ENCODE data around the gene SPACA5B. TPM values are rescaled to one million over a fixed set of nuclear protein-coding genes. Genes with fewer than 3 reads are reported as not detected.
"Not testable (repeated sequence)": the region's sequence is repeated elsewhere in the genome, so short reads cannot be mapped to it uniquely, and the experiment has no call there.

Gene SPACA5B
- total RNA-seq, 1 experiment from 2014 or later, result not detected

DNA sequence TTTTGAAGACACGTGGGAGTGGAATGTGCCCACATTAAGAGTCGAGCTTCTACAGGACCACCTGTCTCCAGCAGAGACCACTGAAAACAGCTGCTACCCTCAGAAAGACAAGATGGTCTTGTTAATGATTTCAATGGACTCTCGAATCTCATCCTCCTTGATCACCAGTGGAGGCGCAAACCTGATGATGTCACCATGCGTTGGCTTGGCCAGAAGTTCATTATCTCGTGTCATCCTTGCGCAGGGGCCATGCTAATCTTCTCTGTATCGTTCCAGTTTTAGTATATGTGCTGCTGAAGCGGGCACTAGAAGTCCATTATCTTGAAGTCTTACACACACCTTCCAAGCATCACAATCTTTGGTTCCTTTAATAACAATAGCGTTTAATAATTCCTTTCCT lies 23.3 kb downstream of the SPACA5B start:
- H3K9me3 Mint-ChIP-seq (ENCODE audit: low read depth, unreplicated experiment), result peaks cover 4% of the 10 kb centered on the region
- no peaks in the 10 kb centered on the region for H3K36me3 Mint-ChIP-seq (ENCODE audit: insufficient read depth, unreplicated experiment)
- peaks cover 27% of the 10 kb centered on the region for H3K27me3 Mint-ChIP-seq (ENCODE audit: unreplicated experiment)
- BruUV-seq (replicated peaks), result no TSS peak
- H3K4me1 Mint-ChIP-seq (ENCODE audit: low read depth, unreplicated experiment), result no peaks in the 10 kb centered on the region
- no peak overlapping the region for H3K27ac Mint-ChIP-seq (ENCODE audit: unreplicated experiment)
- intact Hi-C loops (cut with micrococcal nuclease; ENCODE audit: unreplicated experiment), result no loop called here
- no peak for DNase-seq
- H3K4me3 Mint-ChIP-seq (ENCODE audit: low read depth, unreplicated experiment), result no peak overlapping the region
- CTCF ChIA-PET, result interaction anchor here (0.6 kb wide), 1 partner anchor 937 kb away, joined by 3 read pairs; no protein-coding TSS in a partner anchor
- TF ChIP-seq, protein P1, sequence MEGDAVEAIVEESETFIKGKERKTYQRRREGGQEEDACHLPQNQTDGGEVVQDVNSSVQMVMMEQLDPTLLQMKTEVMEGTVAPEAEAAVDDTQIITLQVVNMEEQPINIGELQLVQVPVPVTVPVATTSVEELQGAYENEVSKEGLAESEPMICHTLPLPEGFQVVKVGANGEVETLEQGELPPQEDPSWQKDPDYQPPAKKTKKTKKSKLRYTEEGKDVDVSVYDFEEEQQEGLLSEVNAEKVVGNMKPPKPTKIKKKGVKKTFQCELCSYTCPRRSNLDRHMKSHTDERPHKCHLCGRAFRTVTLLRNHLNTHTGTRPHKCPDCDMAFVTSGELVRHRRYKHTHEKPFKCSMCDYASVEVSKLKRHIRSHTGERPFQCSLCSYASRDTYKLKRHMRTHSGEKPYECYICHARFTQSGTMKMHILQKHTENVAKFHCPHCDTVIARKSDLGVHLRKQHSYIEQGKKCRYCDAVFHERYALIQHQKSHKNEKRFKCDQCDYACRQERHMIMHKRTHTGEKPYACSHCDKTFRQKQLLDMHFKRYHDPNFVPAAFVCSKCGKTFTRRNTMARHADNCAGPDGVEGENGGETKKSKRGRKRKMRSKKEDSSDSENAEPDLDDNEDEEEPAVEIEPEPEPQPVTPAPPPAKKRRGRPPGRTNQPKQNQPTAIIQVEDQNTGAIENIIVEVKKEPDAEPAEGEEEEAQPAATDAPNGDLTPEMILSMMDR (IDR thresholded peaks at IDR 0.05; ENCODE audit: unreplicated experiment), result no peak

DNA sequence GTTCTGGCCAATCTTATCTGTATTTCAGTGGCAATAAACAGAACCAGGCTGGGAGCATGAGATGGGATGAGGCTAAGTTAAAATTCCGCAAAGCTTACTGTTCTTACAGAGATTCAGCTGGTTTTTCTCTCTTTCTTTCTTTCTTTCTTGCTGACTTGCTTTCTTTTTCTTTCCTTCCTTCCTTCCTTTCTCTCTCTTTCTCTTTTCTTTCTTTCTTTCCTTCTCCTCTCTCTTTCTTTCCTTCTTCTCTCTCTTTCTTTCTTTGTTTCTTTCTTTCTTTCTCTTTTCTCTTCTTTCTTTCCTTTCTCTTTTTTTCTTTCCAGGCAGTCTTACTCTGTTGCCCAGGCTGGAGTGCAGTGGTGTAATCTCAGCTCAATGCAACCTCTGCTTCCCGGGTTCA lies 24.4 kb downstream of the SPACA5B start:
- H3K27ac Mint-ChIP-seq (ENCODE audit: unreplicated experiment), result no peak overlapping the region
- H3K27me3 Mint-ChIP-seq (ENCODE audit: unreplicated experiment), result peaks cover 33% of the 10 kb centered on the region
- H3K36me3 Mint-ChIP-seq (ENCODE audit: insufficient read depth, unreplicated experiment), result no peaks in the 10 kb centered on the region
- H3K9me3 Mint-ChIP-seq (ENCODE audit: low read depth, unreplicated experiment), result peaks cover 4% of the 10 kb centered on the region
- DNase-seq, result no peak
- no peaks in the 10 kb centered on the region for H3K4me1 Mint-ChIP-seq (ENCODE audit: low read depth, unreplicated experiment)
- H3K4me3 Mint-ChIP-seq (ENCODE audit: low read depth, unreplicated experiment), result no peak overlapping the region
- CTCF ChIA-PET, result no interaction called here
- BruUV-seq (replicated peaks), result no TSS peak
- TF ChIP-seq, protein P1 (IDR thresholded peaks at IDR 0.05; ENCODE audit: unreplicated experiment), result no peak
- intact Hi-C loops (cut with micrococcal nuclease; ENCODE audit: unreplicated experiment), result no loop called here

DNA sequence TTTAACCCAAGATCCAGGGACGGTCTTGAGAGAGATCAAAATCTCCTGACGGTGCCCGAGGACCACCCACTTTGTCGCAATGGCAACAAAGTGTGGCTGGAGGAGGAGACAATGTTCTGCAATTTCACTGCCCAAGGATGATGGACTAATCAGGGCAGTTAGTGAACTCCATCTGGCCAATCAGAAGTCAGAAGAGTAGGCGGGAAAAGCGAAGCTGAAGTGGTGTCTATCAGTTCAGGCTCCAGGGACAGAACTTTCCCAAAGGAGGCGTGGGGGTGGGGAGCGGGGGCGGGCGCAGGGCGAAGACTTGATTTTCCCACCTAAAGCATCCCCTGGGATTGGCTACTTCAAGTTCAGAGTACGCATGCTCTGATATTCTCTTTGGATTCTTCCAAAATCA lies 25.6 kb downstream of the SPACA5B start:
- no peak overlapping the region for H3K27ac Mint-ChIP-seq (ENCODE audit: unreplicated experiment)
- no peaks in the 10 kb centered on the region for H3K4me1 Mint-ChIP-seq (ENCODE audit: low read depth, unreplicated experiment)
- H3K36me3 Mint-ChIP-seq (ENCODE audit: insufficient read depth, unreplicated experiment), result no peaks in the 10 kb centered on the region
- intact Hi-C loops (cut with micrococcal nuclease; ENCODE audit: unreplicated experiment), result no loop called here
- peaks cover 33% of the 10 kb centered on the region for H3K27me3 Mint-ChIP-seq (ENCODE audit: unreplicated experiment)
- no peak overlapping the region for H3K4me3 Mint-ChIP-seq (ENCODE audit: low read depth, unreplicated experiment)
- no TSS peak for BruUV-seq (replicated peaks)
- DNase-seq, result no peak
- TF ChIP-seq, protein P1 (IDR thresholded peaks at IDR 0.05; ENCODE audit: unreplicated experiment), result no peak
- H3K9me3 Mint-ChIP-seq (ENCODE audit: low read depth, unreplicated experiment), result peaks cover 4% of the 10 kb centered on the region
- CTCF ChIA-PET, result no interaction called here

DNA sequence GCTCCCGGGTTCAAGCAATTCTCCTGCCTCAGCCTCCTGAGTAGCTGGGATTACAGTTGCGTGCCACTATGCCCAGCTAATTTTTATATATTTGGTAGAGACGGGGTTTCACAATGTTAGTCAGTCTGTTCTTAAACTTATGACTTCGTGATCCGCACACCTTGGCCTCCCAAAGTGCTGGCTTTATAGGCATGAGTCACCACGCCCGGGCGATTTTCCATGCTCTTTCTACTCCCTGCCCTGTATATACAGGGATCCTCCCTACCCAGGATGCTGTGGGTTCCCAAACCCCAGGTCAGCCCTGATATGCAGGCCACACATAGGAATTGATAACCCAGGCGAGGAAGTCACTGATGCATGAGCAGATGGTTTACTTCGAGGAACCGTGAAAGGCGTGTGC lies 34.8 kb downstream of the SPACA5B start:
- intact Hi-C loops (cut with micrococcal nuclease; ENCODE audit: unreplicated experiment), result no loop called here
- H3K4me1 Mint-ChIP-seq (ENCODE audit: low read depth, unreplicated experiment), result no peaks in the 10 kb centered on the region
- BruUV-seq (replicated peaks), result no TSS peak
- no peak overlapping the region for H3K4me3 Mint-ChIP-seq (ENCODE audit: low read depth, unreplicated experiment)
- H3K9me3 Mint-ChIP-seq (ENCODE audit: low read depth, unreplicated experiment), result no peaks in the 10 kb centered on the region
- H3K27ac Mint-ChIP-seq (ENCODE audit: unreplicated experiment), result no peak overlapping the region
- CTCF ChIA-PET, result no interaction called here
- H3K27me3 Mint-ChIP-seq (ENCODE audit: unreplicated experiment), result peaks cover 60% of the 10 kb centered on the region
- H3K36me3 Mint-ChIP-seq (ENCODE audit: insufficient read depth, unreplicated experiment), result no peaks in the 10 kb centered on the region
- no peak for DNase-seq
- TF ChIP-seq, protein P1 (IDR thresholded peaks at IDR 0.05; ENCODE audit: unreplicated experiment), result no peak

DNA sequence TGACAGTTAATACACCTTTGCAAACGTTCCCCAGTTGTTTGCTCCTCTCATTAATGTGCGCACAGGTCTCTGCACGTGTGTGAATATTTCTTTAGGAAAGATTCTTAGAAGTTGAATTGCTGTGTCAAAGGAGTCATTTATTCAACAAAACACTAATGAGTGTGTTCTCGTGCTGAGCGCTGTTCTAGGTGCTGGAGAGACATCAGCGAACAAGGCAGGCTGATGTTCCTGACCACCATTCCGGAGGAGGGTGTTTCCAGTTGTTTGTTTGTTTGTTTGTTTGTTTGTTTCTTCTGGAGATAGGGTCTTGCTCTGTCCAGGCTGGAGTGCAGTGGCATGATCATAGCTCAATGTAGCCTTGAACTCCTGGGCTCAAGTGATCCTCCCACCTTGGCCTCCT lies 35.9 kb downstream of the SPACA5B start:
- H3K4me1 Mint-ChIP-seq (ENCODE audit: low read depth, unreplicated experiment); BruUV-seq (replicated peaks); CTCF ChIA-PET; H3K9me3 Mint-ChIP-seq (ENCODE audit: low read depth, unreplicated experiment); DNase-seq; H3K36me3 Mint-ChIP-seq (ENCODE audit: insufficient read depth, unreplicated experiment); H3K27ac Mint-ChIP-seq (ENCODE audit: unreplicated experiment); intact Hi-C loops (cut with micrococcal nuclease; ENCODE audit: unreplicated experiment); H3K4me3 Mint-ChIP-seq (ENCODE audit: low read depth, unreplicated experiment): not testable (repeated sequence)
- peaks cover 60% of the 10 kb centered on the region for H3K27me3 Mint-ChIP-seq (ENCODE audit: unreplicated experiment)

Data from Calu3 (cell line).